HFFc6 (cell line): ENCODE measurements around the gene IMP4. TPM values are rescaled to one million over a fixed set of nuclear protein-coding genes. Genes with fewer than 3 reads are reported as not detected.

Experiments
- DNase-seq: peaks from one replicate; pipeline ENCODE4 v3.0.0-alpha.2; 2018
- H3K27ac Mint-ChIP-seq: 2 replicates; pipeline ENCODE4 v1.8.0; 2020; ENCODE audit warnings: mild to moderate bottlenecking, mixed read lengths
- H3K27me3 Mint-ChIP-seq: 2 replicates; pipeline ENCODE4 v1.8.0; 2021; ENCODE audit warnings: mild to moderate bottlenecking, moderate library complexity, mixed read lengths; ENCODE audit not compliant: insufficient read depth
- H3K36me3 Mint-ChIP-seq: 2 replicates; pipeline ENCODE4 v1.8.0; 2021; ENCODE audit warnings: low read depth, mixed read lengths
- H3K4me1 Mint-ChIP-seq: 2 replicates; pipeline ENCODE4 v1.8.0; 2020; ENCODE audit warnings: low read depth, mixed read lengths
- H3K4me3 Mint-ChIP-seq: 2 replicates; pipeline ENCODE4 v1.8.0; 2020; ENCODE audit warnings: mild to moderate bottlenecking, moderate library complexity, mixed read lengths
- H3K9me3 Mint-ChIP-seq: 2 replicates; pipeline ENCODE4 v1.8.0; 2020; ENCODE audit warnings: mild to moderate bottlenecking, mixed read lengths
- total RNA-seq, 6 experiments: library from RNA; stranded (reverse); fragmentation: NEBNext Ultra II Directional; extraction: Animal tissue kit (Norgen Biotek cat#: 25700); gene quantifications; 2 replicates in 1 of 6; 3 replicates in 5 of 6; pipeline ENCODE4 v1.2.3, GENCODE V29; 2021
- TF ChIP-seq, protein P1 (sequence below): fragments of 200-600 bp; sonication (generic); IDR thresholded peaks from 2 replicates; pipeline ENCODE4 v1.5.0; 2021; ENCODE audit warnings: antibody characterized with exemption, mild to moderate bottlenecking

Gene IMP4
- total RNA-seq, 6 experiments from 2014 or later, result 79.9 to 103 (median 90.4) TPM

DNA sequence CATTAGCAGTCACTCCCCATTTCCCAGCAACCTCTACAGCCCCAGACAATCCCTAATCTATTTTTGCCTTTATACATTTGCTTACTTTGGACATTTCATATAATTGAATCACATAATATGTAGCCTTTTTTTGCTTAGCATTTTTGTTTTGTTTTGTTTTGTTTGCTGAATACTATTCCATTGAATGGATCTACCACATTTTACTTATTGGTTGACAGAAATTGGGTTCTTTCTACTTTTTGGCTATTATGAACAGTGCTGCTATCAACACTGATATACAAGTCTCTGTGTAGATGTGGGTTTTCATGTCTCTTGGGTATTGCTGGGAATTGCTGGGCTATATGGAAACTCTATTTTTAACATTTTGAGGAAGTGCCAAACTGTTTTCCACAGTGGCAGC lies 20.8 kb downstream of the IMP4 start:
- Mint-ChIP-seq H3K4me1 (no peaks in the 10 kb centered on the region), H3K36me3 (no peaks in the 10 kb centered on the region; the same call in 1 of the 2 replicates), H3K27ac (no peak overlapping the region), H3K9me3 (peaks cover 11% of the 10 kb centered on the region; the same call in 1 of the 2 replicates), H3K27me3 (no peaks in the 10 kb centered on the region; the same call in 1 of the 2 replicates), H3K4me3 (no peak overlapping the region)
- TF ChIP-seq, protein P1, sequence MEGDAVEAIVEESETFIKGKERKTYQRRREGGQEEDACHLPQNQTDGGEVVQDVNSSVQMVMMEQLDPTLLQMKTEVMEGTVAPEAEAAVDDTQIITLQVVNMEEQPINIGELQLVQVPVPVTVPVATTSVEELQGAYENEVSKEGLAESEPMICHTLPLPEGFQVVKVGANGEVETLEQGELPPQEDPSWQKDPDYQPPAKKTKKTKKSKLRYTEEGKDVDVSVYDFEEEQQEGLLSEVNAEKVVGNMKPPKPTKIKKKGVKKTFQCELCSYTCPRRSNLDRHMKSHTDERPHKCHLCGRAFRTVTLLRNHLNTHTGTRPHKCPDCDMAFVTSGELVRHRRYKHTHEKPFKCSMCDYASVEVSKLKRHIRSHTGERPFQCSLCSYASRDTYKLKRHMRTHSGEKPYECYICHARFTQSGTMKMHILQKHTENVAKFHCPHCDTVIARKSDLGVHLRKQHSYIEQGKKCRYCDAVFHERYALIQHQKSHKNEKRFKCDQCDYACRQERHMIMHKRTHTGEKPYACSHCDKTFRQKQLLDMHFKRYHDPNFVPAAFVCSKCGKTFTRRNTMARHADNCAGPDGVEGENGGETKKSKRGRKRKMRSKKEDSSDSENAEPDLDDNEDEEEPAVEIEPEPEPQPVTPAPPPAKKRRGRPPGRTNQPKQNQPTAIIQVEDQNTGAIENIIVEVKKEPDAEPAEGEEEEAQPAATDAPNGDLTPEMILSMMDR, result no peak
- DNase-seq, result no peak

DNA sequence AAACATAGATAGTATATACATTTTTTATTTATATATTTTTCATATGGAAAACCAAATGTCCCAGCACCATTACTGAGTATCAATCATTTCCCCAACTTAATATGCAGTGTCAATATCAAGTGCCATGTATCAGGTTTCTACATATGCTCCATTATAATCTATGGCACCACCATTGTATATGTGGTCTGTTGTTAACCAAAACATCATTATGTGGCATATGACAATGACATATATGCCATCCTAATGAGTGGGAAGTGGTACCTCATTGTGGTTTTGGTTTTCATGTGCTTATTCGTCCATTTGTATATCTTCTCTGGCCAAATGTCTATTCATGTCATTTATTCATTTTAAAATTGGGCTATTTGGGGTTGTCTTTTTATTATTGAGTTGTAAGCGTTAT lies 22.4 kb downstream of the IMP4 start:
- DNase-seq, result no peak
- no peak overlapping the region for H3K27ac Mint-ChIP-seq
- no peaks in the 10 kb centered on the region; the same call in 1 of the 2 replicates for H3K27me3 Mint-ChIP-seq
- H3K36me3 Mint-ChIP-seq, result peaks cover 3% of the 10 kb centered on the region; the same call in 1 of the 2 replicates
- no peak overlapping the region for H3K4me3 Mint-ChIP-seq
- H3K9me3 Mint-ChIP-seq, result peaks cover 11% of the 10 kb centered on the region; the same call in 1 of the 2 replicates
- H3K4me1 Mint-ChIP-seq, result no peaks in the 10 kb centered on the region
- TF ChIP-seq, protein P1, result no peak

GRCh38 chr2:130365963-130366362 lies 23.3 kb downstream of the IMP4 start:
- H3K9me3 Mint-ChIP-seq, result peaks cover 11% of the 10 kb centered on the region; the same call in 1 of the 2 replicates

GRCh38 chr2:130366720-130367119 lies 24.0 kb downstream of the IMP4 start:
- H3K27ac Mint-ChIP-seq, result no peak overlapping the region
- no peak overlapping the region for H3K4me3 Mint-ChIP-seq
- H3K4me1 Mint-ChIP-seq, result peaks cover 8% of the 10 kb centered on the region
- peaks cover 12% of the 10 kb centered on the region for H3K36me3 Mint-ChIP-seq
- H3K27me3 Mint-ChIP-seq, result no peaks in the 10 kb centered on the region
- TF ChIP-seq, protein P1, result no peak
- H3K9me3 Mint-ChIP-seq, result peaks cover 11% of the 10 kb centered on the region; the same call in 1 of the 2 replicates
- DNase-seq, result no peak

More at GRCh38 chr2:130365963-130366362, 23.3 kb downstream of the IMP4 start:
- H3K4me3 Mint-ChIP-seq, result no peak overlapping the region
- TF ChIP-seq, protein P1, result no peak
- no peaks in the 10 kb centered on the region; the same call in 1 of the 2 replicates for H3K27me3 Mint-ChIP-seq
- peaks cover 4% of the 10 kb centered on the region; the same call in 1 of the 2 replicates for H3K36me3 Mint-ChIP-seq
- no peak overlapping the region for H3K27ac Mint-ChIP-seq
- peaks cover under 1% of the 10 kb centered on the region for H3K4me1 Mint-ChIP-seq
- no peak for DNase-seq

DNA sequence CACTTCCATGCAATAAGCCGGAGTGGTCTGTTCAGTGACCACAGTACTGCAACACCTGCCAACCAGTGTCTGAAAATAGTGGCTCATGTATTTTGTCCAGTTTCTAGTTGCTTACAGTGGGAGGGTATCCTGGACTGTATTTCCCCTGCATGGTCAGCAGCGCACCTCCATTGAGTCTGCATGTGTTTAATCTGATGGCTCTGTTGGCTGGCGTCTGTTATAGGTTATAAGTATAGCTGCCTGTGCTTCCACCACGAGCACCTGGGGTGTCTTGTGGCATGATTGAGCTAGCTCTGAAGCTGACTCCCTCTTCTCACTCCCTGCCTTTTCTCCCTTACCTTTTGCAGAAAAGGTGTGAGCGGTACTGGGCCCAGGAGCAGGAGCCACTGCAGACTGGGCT lies 26.1 kb downstream of the IMP4 start:
- TF ChIP-seq, protein P1, result no peak
- H3K27ac Mint-ChIP-seq, result no peak overlapping the region

More for the DNA sequence above, 26.1 kb downstream of the IMP4 start:
- DNase-seq, result no peak
- Mint-ChIP-seq H3K4me1 (peaks cover 20% of the 10 kb centered on the region), H3K9me3 (peaks cover 11% of the 10 kb centered on the region; the same call in 1 of the 2 replicates), H3K27me3 (no peaks in the 10 kb centered on the region; the same call in 1 of the 2 replicates), H3K36me3 (peaks cover 21% of the 10 kb centered on the region), H3K4me3 (no peak overlapping the region)
